GM12875 (cell line): ENCODE data around the gene TUBG2.

Experiments
- H3K4me3 ChIP-seq: one replicate; pipeline ENCODE4 v1.5.1; 2011; ENCODE audit warnings: low read depth, low read length, control low read depth
- TF ChIP-seq, protein P1 (sequence below): IDR thresholded peaks from 2 replicates; pipeline ENCODE4 v1.5.1; 2011; ENCODE audit warnings: low read depth, mild to moderate bottlenecking, control low read depth, inconsistent platforms, low read length, moderate library complexity, borderline replicate concordance; ENCODE audit not compliant: insufficient read depth

TUBG2 gene

GRCh38 chr17:42687707-42688320, 28.7 kb downstream of the TUBG2 start:
- no peak overlapping the region for H3K4me3 ChIP-seq
- TF ChIP-seq, protein P1, sequence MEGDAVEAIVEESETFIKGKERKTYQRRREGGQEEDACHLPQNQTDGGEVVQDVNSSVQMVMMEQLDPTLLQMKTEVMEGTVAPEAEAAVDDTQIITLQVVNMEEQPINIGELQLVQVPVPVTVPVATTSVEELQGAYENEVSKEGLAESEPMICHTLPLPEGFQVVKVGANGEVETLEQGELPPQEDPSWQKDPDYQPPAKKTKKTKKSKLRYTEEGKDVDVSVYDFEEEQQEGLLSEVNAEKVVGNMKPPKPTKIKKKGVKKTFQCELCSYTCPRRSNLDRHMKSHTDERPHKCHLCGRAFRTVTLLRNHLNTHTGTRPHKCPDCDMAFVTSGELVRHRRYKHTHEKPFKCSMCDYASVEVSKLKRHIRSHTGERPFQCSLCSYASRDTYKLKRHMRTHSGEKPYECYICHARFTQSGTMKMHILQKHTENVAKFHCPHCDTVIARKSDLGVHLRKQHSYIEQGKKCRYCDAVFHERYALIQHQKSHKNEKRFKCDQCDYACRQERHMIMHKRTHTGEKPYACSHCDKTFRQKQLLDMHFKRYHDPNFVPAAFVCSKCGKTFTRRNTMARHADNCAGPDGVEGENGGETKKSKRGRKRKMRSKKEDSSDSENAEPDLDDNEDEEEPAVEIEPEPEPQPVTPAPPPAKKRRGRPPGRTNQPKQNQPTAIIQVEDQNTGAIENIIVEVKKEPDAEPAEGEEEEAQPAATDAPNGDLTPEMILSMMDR = no peak

GRCh38 chr17:42690596-42690995, 31.5 kb downstream of the TUBG2 start:
- no peak overlapping the region for H3K4me3 ChIP-seq
- TF ChIP-seq, protein P1 = no peak

GRCh38 chr17:42691021-42691545, 32.0 kb downstream of the TUBG2 start:
- no peak overlapping the region for H3K4me3 ChIP-seq
- TF ChIP-seq, protein P1 = no peak

DNA sequence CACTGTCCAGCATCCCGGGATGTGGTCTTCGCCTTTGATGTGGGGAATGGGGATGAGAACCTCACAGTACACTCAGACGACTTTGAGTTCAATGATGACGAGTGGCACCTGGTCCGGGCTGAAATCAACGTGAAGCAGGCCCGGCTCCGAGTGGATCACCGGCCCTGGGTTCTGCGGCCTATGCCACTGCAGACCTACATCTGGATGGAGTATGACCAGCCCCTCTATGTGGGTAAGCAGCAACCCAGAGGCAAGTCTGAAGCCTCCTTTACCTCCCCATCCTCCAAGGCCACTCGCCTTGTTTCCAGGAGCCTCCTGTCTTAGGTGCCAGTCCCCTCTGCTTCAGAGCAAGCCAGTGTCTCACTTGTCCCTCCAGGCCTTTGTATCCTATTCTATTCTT, 33.4 kb downstream of the TUBG2 start:
- no peak overlapping the region for H3K4me3 ChIP-seq
- TF ChIP-seq, protein P1 = no peak

GRCh38 chr17:42694524-42694923, 35.4 kb downstream of the TUBG2 start:
- H3K4me3 ChIP-seq = no peak overlapping the region
- TF ChIP-seq, protein P1 = no peak

- TF ChIP-seq, protein P1 = no peak
- H3K4me3 ChIP-seq = no peak overlapping the region
Observed at GRCh38 chr17:42695500-42695899, 36.4 kb downstream of the TUBG2 start.

DNA sequence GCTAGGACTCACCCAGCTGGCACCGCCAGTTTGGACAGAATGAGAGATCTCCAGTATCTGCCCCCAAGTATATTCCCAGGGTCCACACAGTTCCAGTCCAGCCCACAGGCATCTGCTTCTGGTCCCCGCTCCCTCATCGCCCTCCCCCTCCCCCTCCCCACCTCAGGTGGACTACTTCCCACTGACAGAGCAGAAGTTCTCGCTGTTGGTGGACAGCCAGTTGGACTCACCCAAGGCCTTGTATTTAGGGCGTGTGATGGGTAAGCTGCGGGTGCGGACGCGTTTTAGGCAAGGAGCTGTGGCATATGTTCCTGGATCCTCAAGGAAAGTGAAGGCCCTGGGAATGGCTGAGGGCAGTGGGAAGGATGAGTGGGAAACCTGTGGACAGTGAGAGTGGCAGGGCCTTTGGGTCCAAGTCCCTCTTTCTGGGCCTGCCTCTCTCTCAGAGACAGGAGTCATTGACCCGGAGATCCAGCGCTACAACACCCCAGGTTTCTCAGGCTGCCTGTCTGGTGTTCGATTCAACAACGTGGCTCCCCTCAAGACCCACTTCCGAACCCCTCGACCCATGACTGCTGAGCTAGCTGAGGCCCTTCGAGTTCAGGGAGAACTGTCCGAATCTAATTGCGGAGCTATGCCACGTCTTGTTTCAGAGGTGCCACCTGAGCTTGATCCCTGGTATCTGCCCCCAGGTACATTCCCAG, 38.2 kb downstream of the TUBG2 start:
- H3K4me3 ChIP-seq = no peak overlapping the region
- TF ChIP-seq, protein P1 = no peak
